ENCODE data around the gene CHRND.

Gene CHRND

DNA sequence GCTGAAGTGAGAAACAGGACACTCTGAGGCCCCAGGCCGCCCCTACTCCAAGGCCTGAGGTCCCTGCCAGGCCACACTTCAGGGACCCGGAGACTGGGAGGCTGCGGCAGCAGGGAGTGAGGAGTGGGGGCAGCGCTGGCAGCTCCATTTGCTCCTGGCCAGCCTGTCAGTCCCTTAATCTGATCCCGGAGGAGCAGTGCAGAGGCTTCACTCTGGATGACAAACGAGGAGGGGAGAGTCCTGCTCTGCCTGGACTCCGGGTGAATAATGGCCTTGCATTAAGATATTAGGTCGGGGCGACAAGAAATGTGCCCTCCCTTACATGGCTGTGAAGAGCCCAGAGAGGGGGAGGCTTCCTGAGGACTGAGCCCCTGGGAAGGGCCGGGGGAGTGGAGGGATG is 20.1 kb upstream of the CHRND start:
- Histone ChIP-seq H3K27me3 (ENCODE audit: control insufficient read depth, insufficient read depth, low read length, poor library complexity, severe bottlenecking) (peaks cover 55% of the 10 kb centered on the region), H3K4me1 (ENCODE audit: control insufficient read depth, insufficient read depth, low read length) (peaks cover 11% of the 10 kb centered on the region)
- 21 to 25% methylated on average over 10 of the region's 10 CpGs for WGBS, 2 experiments

DNA sequence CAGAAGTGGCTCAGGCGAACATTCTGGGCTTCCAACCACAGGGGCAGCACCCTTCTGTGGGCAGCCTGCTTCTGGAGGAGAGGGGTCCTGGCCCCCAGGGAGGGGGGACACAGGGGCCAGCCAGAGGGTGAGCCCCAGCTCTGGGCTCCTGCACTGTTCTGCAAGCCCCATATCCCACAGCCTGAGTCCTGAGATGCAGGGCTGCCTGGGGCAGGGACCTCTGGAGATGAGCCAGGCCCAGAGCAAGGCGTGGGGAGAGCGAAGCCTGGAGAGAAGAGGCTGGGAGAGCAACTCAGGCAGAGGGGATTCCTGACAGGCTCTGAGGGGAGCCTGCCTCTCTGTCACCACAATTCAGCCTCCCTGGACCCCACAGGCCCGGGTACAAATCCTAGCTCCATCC is 19.3 kb upstream of the CHRND start:
- Histone ChIP-seq H3K9me3 (ENCODE audit: control insufficient read depth, low read length) (no peaks in the 10 kb centered on the region), H3K4me1 (ENCODE audit: control insufficient read depth, insufficient read depth, low read length) (peaks cover 11% of the 10 kb centered on the region), H3K27me3 (ENCODE audit: control insufficient read depth, insufficient read depth, low read length, poor library complexity, severe bottlenecking) (peaks cover 52% of the 10 kb centered on the region), H3K27ac (ENCODE audit: insufficient read depth, low read depth, low read length, poor library complexity, severe bottlenecking) (no peak overlapping the region), H3K36me3 (ENCODE audit: control insufficient read depth, insufficient read depth, low read length) (no peaks in the 10 kb centered on the region), H3K4me3 (ENCODE audit: insufficient read depth, low read depth, low read length) (no peak overlapping the region)
- 74 to 83% methylated on average over 4 of the region's 4 CpGs for WGBS, 2 experiments

More for the DNA sequence above, 20.1 kb upstream of the CHRND start:
- no peaks in the 10 kb centered on the region for H3K9me3 ChIP-seq (ENCODE audit: control insufficient read depth, low read length)
- H3K4me3 ChIP-seq (ENCODE audit: insufficient read depth, low read depth, low read length), result no peak overlapping the region
- no peak overlapping the region for H3K27ac ChIP-seq (ENCODE audit: insufficient read depth, low read depth, low read length, poor library complexity, severe bottlenecking)
- no peaks in the 10 kb centered on the region for H3K36me3 ChIP-seq (ENCODE audit: control insufficient read depth, insufficient read depth, low read length)

DNA sequence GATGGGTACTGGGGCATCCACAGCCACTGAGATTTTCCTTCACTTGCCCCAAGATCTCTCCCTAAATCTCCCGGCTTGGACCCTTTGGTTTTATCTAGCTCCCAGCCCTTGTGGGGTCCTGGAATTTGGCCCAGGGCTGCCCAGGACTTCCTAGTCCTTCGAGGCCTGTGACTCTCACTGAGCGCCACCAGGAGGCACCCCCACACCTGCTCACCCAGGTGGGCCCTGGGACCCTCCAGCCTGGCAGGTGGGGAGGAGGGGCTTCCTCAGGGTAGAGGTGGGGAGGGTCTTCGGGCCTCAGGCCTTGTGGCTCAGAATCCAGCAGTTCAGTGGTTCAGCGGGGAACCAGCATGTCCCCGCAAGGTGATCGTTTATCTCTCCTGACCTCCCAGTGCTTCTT is 17.7 kb upstream of the CHRND start:
- no peaks in the 10 kb centered on the region for H3K9me3 ChIP-seq (ENCODE audit: control insufficient read depth, low read length)
- WGBS, 2 experiments, result 86 to 87% methylated on average over 7 of the region's 7 CpGs
- peaks cover 5% of the 10 kb centered on the region for H3K4me1 ChIP-seq (ENCODE audit: control insufficient read depth, insufficient read depth, low read length)
- H3K4me3 ChIP-seq (ENCODE audit: insufficient read depth, low read depth, low read length), result no peak overlapping the region
- H3K27me3 ChIP-seq (ENCODE audit: control insufficient read depth, insufficient read depth, low read length, poor library complexity, severe bottlenecking), result peaks cover 37% of the 10 kb centered on the region
- no peak overlapping the region for H3K27ac ChIP-seq (ENCODE audit: insufficient read depth, low read depth, low read length, poor library complexity, severe bottlenecking)
- H3K36me3 ChIP-seq (ENCODE audit: control insufficient read depth, insufficient read depth, low read length), result no peaks in the 10 kb centered on the region

DNA sequence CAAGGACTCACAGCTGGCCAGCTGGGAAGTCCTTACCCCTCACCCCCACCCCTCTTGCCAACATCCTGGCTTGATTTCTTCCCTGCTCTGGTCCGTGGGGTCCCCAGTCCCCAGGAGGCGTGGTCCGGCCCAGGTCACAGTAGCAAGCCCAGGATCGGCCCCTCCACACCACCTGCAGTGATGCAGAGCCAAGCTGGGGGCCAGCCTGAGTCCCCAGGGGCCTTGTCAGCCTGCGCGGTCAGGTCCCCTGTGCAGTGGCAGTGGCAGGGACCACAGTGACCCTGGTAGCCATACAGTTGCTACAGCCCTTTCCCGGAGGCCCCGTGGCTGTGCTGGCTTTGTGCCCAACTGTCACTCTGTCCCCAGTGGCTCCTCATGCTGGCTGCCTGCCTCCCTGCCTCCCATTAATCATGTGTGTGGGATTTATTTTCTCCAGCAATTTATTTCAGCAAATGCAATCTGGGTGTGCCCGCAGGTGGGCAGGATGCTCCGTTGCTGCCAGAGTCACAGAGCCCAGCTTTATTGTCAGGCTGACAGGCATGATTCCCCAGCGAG is 14.5 kb upstream of the CHRND start:
- H3K27me3 ChIP-seq (ENCODE audit: control insufficient read depth, insufficient read depth, low read length, poor library complexity, severe bottlenecking), result peaks cover 8% of the 10 kb centered on the region
- no peaks in the 10 kb centered on the region for H3K9me3 ChIP-seq (ENCODE audit: control insufficient read depth, low read length)
- no peak overlapping the region for H3K27ac ChIP-seq (ENCODE audit: insufficient read depth, low read depth, low read length, poor library complexity, severe bottlenecking)
- peaks cover 5% of the 10 kb centered on the region for H3K4me1 ChIP-seq (ENCODE audit: control insufficient read depth, insufficient read depth, low read length)
- WGBS, 2 experiments, result 86 to 90% methylated on average over 11 of the region's 11 CpGs
- no peaks in the 10 kb centered on the region for H3K36me3 ChIP-seq (ENCODE audit: control insufficient read depth, insufficient read depth, low read length)
- H3K4me3 ChIP-seq (ENCODE audit: insufficient read depth, low read depth, low read length), result no peak overlapping the region

DNA sequence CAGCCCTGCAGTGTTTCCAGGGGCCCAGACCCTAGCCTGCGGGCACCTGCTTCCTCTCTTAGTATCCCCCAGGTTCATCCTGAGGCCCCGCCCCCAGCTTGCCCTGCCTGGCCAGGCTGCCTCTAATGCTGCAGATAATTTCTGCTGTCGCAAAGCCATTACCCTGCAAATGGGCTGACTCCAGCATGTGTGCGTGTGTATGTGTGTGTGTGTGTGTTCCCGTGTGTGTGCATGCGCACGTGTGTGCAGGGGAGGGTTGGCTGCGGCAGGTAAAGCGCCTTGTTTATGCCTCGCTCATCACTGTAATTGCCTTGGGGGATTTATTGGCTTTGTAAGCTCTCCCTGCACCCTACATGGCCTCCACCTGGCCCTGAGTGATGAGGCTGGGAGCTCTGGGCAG is 13.4 kb upstream of the CHRND start:
- no peaks in the 10 kb centered on the region for H3K9me3 ChIP-seq (ENCODE audit: control insufficient read depth, low read length)
- 84 to 86% methylated on average over 10 of the region's 10 CpGs for WGBS, 2 experiments
- no peaks in the 10 kb centered on the region for H3K4me1 ChIP-seq (ENCODE audit: control insufficient read depth, insufficient read depth, low read length)
- H3K4me3 ChIP-seq (ENCODE audit: insufficient read depth, low read depth, low read length), result no peak overlapping the region
- H3K36me3 ChIP-seq (ENCODE audit: control insufficient read depth, insufficient read depth, low read length), result no peaks in the 10 kb centered on the region
- H3K27me3 ChIP-seq (ENCODE audit: control insufficient read depth, insufficient read depth, low read length, poor library complexity, severe bottlenecking), result peaks cover 3% of the 10 kb centered on the region
- H3K27ac ChIP-seq (ENCODE audit: insufficient read depth, low read depth, low read length, poor library complexity, severe bottlenecking), result no peak overlapping the region

DNA sequence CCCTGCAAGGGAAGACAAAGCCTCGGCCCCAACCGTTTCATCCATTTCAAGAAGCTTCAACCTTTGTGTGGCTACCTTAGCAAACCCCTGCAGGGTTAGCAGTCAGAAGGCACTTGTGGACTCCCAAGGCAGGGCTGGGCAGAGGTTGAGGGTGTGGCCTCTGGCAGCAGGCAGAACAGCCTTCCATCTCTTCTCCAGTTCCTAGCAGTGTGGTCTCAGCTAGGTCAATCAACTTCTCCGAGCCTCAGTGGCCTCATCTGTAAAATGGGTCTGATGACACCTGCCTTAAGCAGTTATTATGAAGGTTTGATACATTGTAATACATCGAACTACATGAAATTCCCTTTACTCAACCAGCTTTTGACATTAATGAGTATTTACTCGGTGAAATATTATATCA is 12.6 kb upstream of the CHRND start:
- Histone ChIP-seq H3K4me1 (ENCODE audit: control insufficient read depth, insufficient read depth, low read length) (no peaks in the 10 kb centered on the region), H3K27me3 (ENCODE audit: control insufficient read depth, insufficient read depth, low read length, poor library complexity, severe bottlenecking) (peaks cover 4% of the 10 kb centered on the region)

DNA sequence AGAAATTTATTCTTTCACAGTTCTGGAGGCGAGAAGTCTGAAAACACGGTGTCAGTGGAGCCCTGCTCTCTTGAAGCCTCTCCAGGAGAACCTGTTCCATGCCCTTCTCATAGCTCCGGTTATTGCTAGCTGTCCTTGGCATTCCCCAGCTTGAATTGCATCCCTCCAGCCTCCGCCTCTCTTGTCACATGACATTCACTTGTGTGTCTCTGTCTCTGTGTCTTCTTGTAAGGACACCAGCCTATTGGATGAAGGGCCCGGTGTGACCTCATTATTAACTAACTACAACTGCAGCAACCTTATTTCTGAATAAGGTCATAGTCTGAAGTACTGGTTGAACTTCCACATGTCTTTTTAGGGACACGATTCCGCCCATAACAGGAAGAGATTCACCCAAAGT is 10.3 kb upstream of the CHRND start:
- H3K27ac ChIP-seq (ENCODE audit: insufficient read depth, low read depth, low read length, poor library complexity, severe bottlenecking), result no peak overlapping the region
- WGBS, 2 experiments, result 92% methylated on average over 7 of the region's 7 CpGs
- H3K4me3 ChIP-seq (ENCODE audit: insufficient read depth, low read depth, low read length), result no peak overlapping the region
- H3K27me3 ChIP-seq (ENCODE audit: control insufficient read depth, insufficient read depth, low read length, poor library complexity, severe bottlenecking), result peaks cover 25% of the 10 kb centered on the region
- no peaks in the 10 kb centered on the region for H3K36me3 ChIP-seq (ENCODE audit: control insufficient read depth, insufficient read depth, low read length)
- H3K9me3 ChIP-seq (ENCODE audit: control insufficient read depth, low read length), result no peaks in the 10 kb centered on the region
- no peaks in the 10 kb centered on the region for H3K4me1 ChIP-seq (ENCODE audit: control insufficient read depth, insufficient read depth, low read length)

More for the DNA sequence above, 12.6 kb upstream of the CHRND start:
- 80 to 82% methylated on average over 3 of the region's 5 CpGs for WGBS, 2 experiments
- no peaks in the 10 kb centered on the region for H3K36me3 ChIP-seq (ENCODE audit: control insufficient read depth, insufficient read depth, low read length)
- no peak overlapping the region for H3K27ac ChIP-seq (ENCODE audit: insufficient read depth, low read depth, low read length, poor library complexity, severe bottlenecking)
- no peak overlapping the region for H3K4me3 ChIP-seq (ENCODE audit: insufficient read depth, low read depth, low read length)
- H3K9me3 ChIP-seq (ENCODE audit: control insufficient read depth, low read length), result no peaks in the 10 kb centered on the region

DNA sequence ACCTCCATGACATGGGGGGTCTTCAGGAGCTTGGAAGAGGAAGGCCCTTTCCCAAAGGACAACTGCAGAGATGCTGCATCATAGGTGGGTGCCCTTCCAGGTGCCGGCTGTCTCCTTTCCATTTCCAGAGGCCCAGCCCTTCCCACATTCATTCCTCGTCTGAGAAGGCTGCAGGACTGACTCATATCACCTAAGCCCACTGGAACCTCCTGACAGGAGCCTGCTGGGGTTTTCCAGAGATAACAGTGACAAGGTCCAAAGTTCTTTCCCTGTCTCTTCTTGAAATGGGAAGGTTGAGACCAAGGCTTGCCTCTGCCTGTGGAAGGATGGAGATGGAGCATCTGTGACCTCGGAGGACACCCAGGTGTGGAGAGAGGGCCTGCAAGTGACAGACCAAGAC is 9.4 kb upstream of the CHRND start:
- WGBS, 2 experiments, result 88 to 90% methylated on average over 3 of the region's 3 CpGs
- H3K4me1 ChIP-seq (ENCODE audit: control insufficient read depth, insufficient read depth, low read length), result no peaks in the 10 kb centered on the region
- H3K9me3 ChIP-seq (ENCODE audit: control insufficient read depth, low read length), result no peaks in the 10 kb centered on the region
- no peak overlapping the region for H3K27ac ChIP-seq (ENCODE audit: insufficient read depth, low read depth, low read length, poor library complexity, severe bottlenecking)
- H3K4me3 ChIP-seq (ENCODE audit: insufficient read depth, low read depth, low read length), result no peak overlapping the region
- H3K36me3 ChIP-seq (ENCODE audit: control insufficient read depth, insufficient read depth, low read length), result no peaks in the 10 kb centered on the region
- peaks cover 34% of the 10 kb centered on the region for H3K27me3 ChIP-seq (ENCODE audit: control insufficient read depth, insufficient read depth, low read length, poor library complexity, severe bottlenecking)

DNA sequence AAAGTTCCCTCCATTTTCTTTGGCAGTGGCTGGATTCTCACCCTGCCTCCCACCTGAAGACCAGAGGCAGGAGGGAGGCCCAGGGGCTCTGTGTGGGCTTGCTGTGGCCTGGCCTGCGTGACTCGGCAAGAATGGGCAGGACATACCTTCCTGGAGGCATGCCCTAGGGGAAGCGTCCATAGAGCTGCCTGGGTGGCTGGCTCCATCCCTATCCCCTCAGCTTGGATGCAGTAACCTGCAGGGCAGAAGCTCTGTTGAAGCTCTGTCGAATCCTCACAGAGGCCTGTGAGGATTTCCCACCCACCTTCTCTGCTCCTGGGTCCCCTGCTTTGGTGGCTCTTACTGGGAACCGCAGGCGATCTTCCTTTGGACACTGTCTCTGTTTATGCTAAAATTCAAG is 7.1 kb upstream of the CHRND start:
- Histone ChIP-seq H3K27ac (ENCODE audit: insufficient read depth, low read depth, low read length, poor library complexity, severe bottlenecking) (no peak overlapping the region), H3K36me3 (ENCODE audit: control insufficient read depth, insufficient read depth, low read length) (no peaks in the 10 kb centered on the region), H3K27me3 (ENCODE audit: control insufficient read depth, insufficient read depth, low read length, poor library complexity, severe bottlenecking) (peaks cover 57% of the 10 kb centered on the region), H3K4me3 (ENCODE audit: insufficient read depth, low read depth, low read length) (no peak overlapping the region), H3K9me3 (ENCODE audit: control insufficient read depth, low read length) (no peaks in the 10 kb centered on the region), H3K4me1 (ENCODE audit: control insufficient read depth, insufficient read depth, low read length) (peaks cover 8% of the 10 kb centered on the region)
- 62% methylated on average over 6 of the region's 6 CpGs for WGBS, 2 experiments

DNA sequence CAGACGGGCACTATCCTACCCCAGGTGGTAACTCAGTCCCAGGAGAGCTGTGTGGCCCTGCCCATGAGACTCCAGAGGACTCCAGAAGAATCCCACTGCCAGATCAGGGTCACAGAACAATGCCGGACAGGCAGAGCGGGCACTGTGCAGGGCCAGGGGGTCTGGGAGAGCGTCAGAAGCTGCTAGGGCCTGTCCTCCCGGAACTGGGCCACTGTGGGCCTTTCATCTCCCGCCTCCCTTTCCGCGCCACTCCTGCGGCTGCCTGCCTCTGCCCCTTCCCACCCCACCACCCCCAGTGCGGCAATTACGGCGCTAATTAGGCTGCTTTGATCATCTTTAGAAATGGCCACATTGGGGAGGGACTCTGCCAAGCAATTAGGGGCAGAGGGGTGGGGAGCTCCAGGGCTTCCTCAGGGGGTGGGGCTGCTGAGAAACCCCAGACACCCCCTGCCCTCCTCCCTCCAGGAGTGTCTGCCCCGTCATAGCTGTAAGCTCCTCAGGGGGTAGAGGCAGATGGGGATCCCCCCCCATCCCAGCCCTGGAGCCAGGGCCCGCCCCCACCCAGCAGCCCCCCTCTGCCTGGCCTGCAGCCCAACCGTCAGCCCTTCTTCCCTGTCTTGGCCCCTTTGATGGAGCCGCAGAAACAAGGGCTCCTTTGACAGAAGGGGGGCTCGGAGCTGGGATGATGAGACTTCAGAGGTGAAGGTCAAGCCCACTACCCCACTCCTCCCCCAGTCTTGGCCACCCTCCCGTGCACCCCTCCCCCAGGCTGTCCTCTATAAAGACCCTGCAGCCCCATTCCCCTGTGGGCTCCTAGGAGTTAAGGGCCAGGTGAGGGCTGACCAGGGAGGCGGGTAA is 6.2 kb upstream of the CHRND start, which contains the start of gene PRSS56:
Gene PRSS56, plus strand, starts transcription at position 808 of the 858 bp plus-strand sequence. CDS start 211 bp downstream, outside the sequence.
- 59 to 63% methylated on average over 18 to 19 of the region's 19 CpGs for WGBS, 2 experiments
- Histone ChIP-seq H3K27ac (ENCODE audit: insufficient read depth, low read depth, low read length, poor library complexity, severe bottlenecking) (no peak within 1 kb of the TSS), H3K27me3 (ENCODE audit: control insufficient read depth, insufficient read depth, low read length, poor library complexity, severe bottlenecking) (peaks cover 66% of the 10 kb centered on the region), H3K36me3 (ENCODE audit: control insufficient read depth, insufficient read depth, low read length) (no peaks in the 10 kb centered on the region), H3K4me1 (ENCODE audit: control insufficient read depth, insufficient read depth, low read length) (peaks cover 8% of the 10 kb centered on the region), H3K9me3 (ENCODE audit: control insufficient read depth, low read length) (no peaks in the 10 kb centered on the region), H3K4me3 (ENCODE audit: insufficient read depth, low read depth, low read length) (no peak within 1 kb of the TSS)

Data from ectodermal cell (in vitro differentiated cells).